SK-N-SH (cell line): ENCODE results near the gene ADTRP. TPM values are rescaled to one million over a fixed set of nuclear protein-coding genes. Genes with fewer than 3 reads are reported as not detected.

Experiments used
- CTCF ChIA-PET: fragments of 300-600, 350-600 bp; formaldehyde crosslinking; extraction: SDS; loops from one replicate; lab custom pipeline; 2021; lab: Yijun Ruan, JAX
- POLR2A ChIA-PET: fragments of 350-600 bp; sonication (Branson Sonifier 250); formaldehyde crosslinking; extraction: SDS; loops from one replicate; lab custom pipeline; 2020; ENCODE audit warnings: antibody characterized with exemption, inconsistent platforms; lab: Yijun Ruan, JAX
- DNase-seq: peaks from one replicate; pipeline ENCODE4 v3.0.0; 2012
- H2AFZ ChIP-seq: fragments of 200-600 bp; sonication (generic); 2 replicates; pipeline ENCODE4 v1.8.1; 2016; ENCODE audit warnings: antibody characterized with exemption, mild to moderate bottlenecking, low read depth
- H3F3A ChIP-seq: fragments of 200-600 bp; sonication (generic); replicated peaks from 2 replicates; pipeline ENCODE3; 2016; ENCODE audit warnings: antibody characterized with exemption, mild to moderate bottlenecking; ENCODE audit not compliant: insufficient read depth
- H3K27ac ChIP-seq, 2 experiments: fragments of 200-500 bp in 1 of 2; fragments of 200-600 bp in 1 of 2; sonication (Bioruptor generic) in 1 of 2; sonication (generic), shearing (Covaris generic) in 1 of 2; 2 replicates each; pipeline versions ENCODE4 v1.5.1 to v1.6.1; 2014 to 2016; ENCODE audit warnings: low read depth in 2 of 2, inconsistent platforms in 1 of 2, low read length in 1 of 2, mild to moderate bottlenecking in 1 of 2, mixed read lengths in 1 of 2
- H3K27me3 ChIP-seq: fragments of 200-600 bp; sonication (generic), shearing (Covaris generic); 2 replicates; pipeline ENCODE4 v1.6.1; 2016; ENCODE audit warnings: mixed run types; ENCODE audit not compliant: insufficient read depth
- H3K36me3 ChIP-seq, 2 experiments: fragments of 200-500 bp in 1 of 2; fragments of 200-600 bp in 1 of 2; sonication (Bioruptor generic) in 1 of 2; sonication (generic) in 1 of 2; replicated peaks in 1 of 2; 2 replicates each; pipeline versions ENCODE3 to v1.5.1; 2014 to 2016; ENCODE audit warnings: low read length in 1 of 2, mild to moderate bottlenecking in 1 of 2; ENCODE audit not compliant: insufficient read depth in 2 of 2, control insufficient read depth in 1 of 2
- H3K4me1 ChIP-seq, 2 experiments: fragments of 200-500 bp in 1 of 2; fragments of 200-600 bp in 1 of 2; sonication (Bioruptor generic) in 1 of 2; sonication (generic), shearing (Covaris generic) in 1 of 2; 2 replicates each; pipeline versions ENCODE4 v1.5.1 to v1.6.1; 2014 to 2016; ENCODE audit warnings: low read depth in 1 of 2, low read length in 1 of 2, mixed run types in 1 of 2; ENCODE audit not compliant: insufficient read depth in 2 of 2, control insufficient read depth in 1 of 2
- H3K4me2 ChIP-seq: fragments of 200-600 bp; sonication (generic), shearing (Covaris generic); 2 replicates; pipeline ENCODE4 v1.6.1; 2017; ENCODE audit warnings: mixed run types
- H3K4me3 ChIP-seq, 2 experiments: fragments of 200-500 bp in 1 of 2; fragments of 200-600 bp in 1 of 2; sonication (Bioruptor generic) in 1 of 2; sonication (generic), shearing (Covaris generic) in 1 of 2; 2 replicates each; pipeline versions ENCODE4 v1.5.1 to v1.8.1; 2014 to 2016; ENCODE audit warnings: low read depth in 2 of 2, inconsistent platforms in 1 of 2, low read length in 1 of 2, mild to moderate bottlenecking in 1 of 2, mixed read lengths in 1 of 2, moderate library complexity in 1 of 2
- H3K79me2 ChIP-seq: fragments of 200-600 bp; sonication (generic); 2 replicates; pipeline ENCODE4 v1.8.1; 2017; ENCODE audit warnings: mild to moderate bottlenecking; ENCODE audit not compliant: insufficient read depth
- H3K9ac ChIP-seq: fragments of 200-600 bp; sonication (generic); 2 replicates; pipeline ENCODE4 v1.6.1; 2017; ENCODE audit warnings: mixed run types
- H3K9me2 ChIP-seq: fragments of 200-600 bp; sonication (generic); 2 replicates; pipeline ENCODE4 v1.6.1; 2017; ENCODE audit warnings: mixed run types
- H3K9me3 ChIP-seq: fragments of 200-600 bp; sonication (generic); 2 replicates; pipeline ENCODE4 v1.6.1; 2017; ENCODE audit warnings: mixed run types, mild to moderate bottlenecking, moderate library complexity
- H4K20me1 ChIP-seq: fragments of 200-600 bp; sonication (generic); 2 replicates; pipeline ENCODE4 v1.6.1; 2017; ENCODE audit warnings: mild to moderate bottlenecking, mixed run types; ENCODE audit not compliant: insufficient read depth
- ELF1 ChIP-seq: IDR thresholded peaks from 2 replicates; pipeline ENCODE4 v1.4.0; 2012
- EZH2phosphoT487 ChIP-seq: fragments of 200-600 bp; sonication (generic); IDR thresholded peaks from 2 replicates; pipeline ENCODE4 v1.6.1; 2017; ENCODE audit warnings: low read depth, mixed run types, mild to moderate bottlenecking, antibody characterized with exemption, moderate library complexity, borderline replicate concordance
- FOSL2 ChIP-seq: IDR thresholded peaks from 2 replicates; pipeline ENCODE4 v1.4.0; 2012; ENCODE audit warnings: low read depth, mild to moderate bottlenecking, moderate library complexity, borderline replicate concordance
- FOXM1 ChIP-seq: IDR thresholded peaks from 2 replicates; pipeline ENCODE4 v1.4.0; 2012; ENCODE audit warnings: low read depth, mild to moderate bottlenecking
- GABPA ChIP-seq: IDR thresholded peaks from 2 replicates; pipeline ENCODE4 v1.4.0; 2012; ENCODE audit warnings: low read depth, mild to moderate bottlenecking
- GATA2 ChIP-seq: sonication (generic); formaldehyde crosslinking; IDR thresholded peaks from 2 replicates; pipeline ENCODE4 v1.5.0; 2020; ENCODE audit warnings: mild to moderate bottlenecking, missing genetic modification reagents
- MAX ChIP-seq: IDR thresholded peaks from 2 replicates; pipeline ENCODE4 v1.4.0; 2012; ENCODE audit warnings: low read depth
- MEF2A ChIP-seq: IDR thresholded peaks from 2 replicates; pipeline ENCODE4 v1.4.0; 2012; ENCODE audit warnings: low read depth, borderline replicate concordance
- MXI1 ChIP-seq: IDR thresholded peaks from 2 replicates; pipeline ENCODE4 v1.6.1; 2012; ENCODE audit warnings: mild to moderate bottlenecking, low read depth, low read length, improper control_type of control experiment
- NRF1 ChIP-seq: IDR thresholded peaks from 2 replicates; pipeline ENCODE4 v1.6.1; 2012; ENCODE audit warnings: low read depth, mild to moderate bottlenecking, low read length
- PBX3 ChIP-seq: IDR thresholded peaks from 2 replicates; pipeline ENCODE4; 2012
- POLR2AphosphoS5 ChIP-seq: IDR thresholded peaks from 2 replicates; pipeline ENCODE4 v1.6.1; 2012; ENCODE audit warnings: low read depth, low read length
- SIN3A ChIP-seq: IDR thresholded peaks from 2 replicates; pipeline ENCODE4 v1.6.1; 2012; ENCODE audit warnings: low read depth, mild to moderate bottlenecking, low read length, moderate library complexity, borderline replicate concordance
- TAF1 ChIP-seq: IDR thresholded peaks from 2 replicates; pipeline ENCODE4 v1.6.1; 2012; ENCODE audit warnings: low read depth, mild to moderate bottlenecking, low read length, moderate library complexity, borderline replicate concordance
- TCF12 ChIP-seq: IDR thresholded peaks from 2 replicates; pipeline ENCODE4 v1.4.0; 2012
- USF2 ChIP-seq: fragments of 150-350 bp; IDR thresholded peaks from 2 replicates; pipeline ENCODE4 v1.6.1; 2017; ENCODE audit warnings: antibody characterized with exemption, low read length, low read depth, borderline replicate concordance
- whole genome bisulfite sequencing: methylation state at CpG from one replicate; pipeline ENCODE4 v1.1.6; 2017; ENCODE audit warnings: low lambda C conversion rate; 5-methylcytosine and 5-hydroxymethylcytosine counted together
- polyA plus RNA-seq, 3 experiments: library from polyadenylated mRNA; depleted of rRNA; stranded (reverse); fragments of >200 nt; gene quantifications; 2 replicates each; pipeline ENCODE4 v1.2.3, GENCODE V29; 2012
- TF ChIP-seq, protein P1 (sequence below): fragments of 150-350 bp; IDR thresholded peaks from 2 replicates; pipeline ENCODE4 v1.6.1; 2016; ENCODE audit warnings: mild to moderate bottlenecking, low read depth, low read length
- TF ChIP-seq, protein P2 (sequence below): IDR thresholded peaks from 2 replicates; pipeline ENCODE4 v1.4.0; 2012; ENCODE audit warnings: low read depth, borderline replicate concordance

Gene ADTRP
- polyA plus RNA-seq, 1 of the 3 experiments (the other 2 are of a cell fraction) = 0.84 TPM

GRCh38 chr6:11711003-11711983 is 67.3 kb downstream of the ADTRP start (continued):
- no peak for TF ChIP-seq PBX3

- ChIA-PET POLR2A (no interaction called here), CTCF (interaction anchor here (1.3 kb wide), 1 partner anchor 1183 kb away, joined by 3 read pairs; no protein-coding TSS in a partner anchor)
- Histone ChIP-seq H3K9ac (no peak overlapping the region), H2AFZ (no peak overlapping the region), H3K9me3 (no peaks in the 10 kb centered on the region), H3K9me2 (no peaks in the 10 kb centered on the region), H4K20me1 (no peaks in the 10 kb centered on the region), H3K27me3 (no peaks in the 10 kb centered on the region), H3K4me2 (no peak overlapping the region), H3F3A (no peaks in the 10 kb centered on the region), H3K27ac (0 out of 4 replicates have a peak overlapping the region, but pooled peaks of 1 of the 2 experiments have one; percentile 28), H3K4me1 (peaks cover 0 to 9% of the 10 kb centered on the region in 2 experiments; a peak in 1 of 4 replicates), H3K4me3 (no peak overlapping the region), H3K36me3 (no peaks in the 10 kb centered on the region), H3K79me2 (no peaks in the 10 kb centered on the region)
- DNase-seq = peak; percentile 26
- TF ChIP-seq TAF1 (no peak), FOSL2 (no peak), NRF1 (no peak), MAX (no peak), USF2 (no peak), GATA2 (CRISPR knock-in tag) (no peak), SIN3A (no peak), GABPA (no peak), PBX3 (no peak), MXI1 (no peak), MEF2A (no peak), POLR2AphosphoS5 (no peak), FOXM1 (no peak), EZH2phosphoT487 (no peak), TCF12 (no peak), ELF1 (no peak)
- TF ChIP-seq, protein P1, sequence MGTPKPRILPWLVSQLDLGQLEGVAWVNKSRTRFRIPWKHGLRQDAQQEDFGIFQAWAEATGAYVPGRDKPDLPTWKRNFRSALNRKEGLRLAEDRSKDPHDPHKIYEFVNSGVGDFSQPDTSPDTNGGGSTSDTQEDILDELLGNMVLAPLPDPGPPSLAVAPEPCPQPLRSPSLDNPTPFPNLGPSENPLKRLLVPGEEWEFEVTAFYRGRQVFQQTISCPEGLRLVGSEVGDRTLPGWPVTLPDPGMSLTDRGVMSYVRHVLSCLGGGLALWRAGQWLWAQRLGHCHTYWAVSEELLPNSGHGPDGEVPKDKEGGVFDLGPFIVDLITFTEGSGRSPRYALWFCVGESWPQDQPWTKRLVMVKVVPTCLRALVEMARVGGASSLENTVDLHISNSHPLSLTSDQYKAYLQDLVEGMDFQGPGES = no peak
- TF ChIP-seq, protein P2, sequence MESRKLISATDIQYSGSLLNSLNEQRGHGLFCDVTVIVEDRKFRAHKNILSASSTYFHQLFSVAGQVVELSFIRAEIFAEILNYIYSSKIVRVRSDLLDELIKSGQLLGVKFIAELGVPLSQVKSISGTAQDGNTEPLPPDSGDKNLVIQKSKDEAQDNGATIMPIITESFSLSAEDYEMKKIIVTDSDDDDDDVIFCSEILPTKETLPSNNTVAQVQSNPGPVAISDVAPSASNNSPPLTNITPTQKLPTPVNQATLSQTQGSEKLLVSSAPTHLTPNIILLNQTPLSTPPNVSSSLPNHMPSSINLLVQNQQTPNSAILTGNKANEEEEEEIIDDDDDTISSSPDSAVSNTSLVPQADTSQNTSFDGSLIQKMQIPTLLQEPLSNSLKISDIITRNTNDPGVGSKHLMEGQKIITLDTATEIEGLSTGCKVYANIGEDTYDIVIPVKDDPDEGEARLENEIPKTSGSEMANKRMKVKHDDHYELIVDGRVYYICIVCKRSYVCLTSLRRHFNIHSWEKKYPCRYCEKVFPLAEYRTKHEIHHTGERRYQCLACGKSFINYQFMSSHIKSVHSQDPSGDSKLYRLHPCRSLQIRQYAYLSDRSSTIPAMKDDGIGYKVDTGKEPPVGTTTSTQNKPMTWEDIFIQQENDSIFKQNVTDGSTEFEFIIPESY = no peak
- WGBS = 76% methylated on average over 9 of the region's 9 CpGs
Observed at GRCh38 chr6:11710311-11710761, 68.3 kb downstream of the ADTRP start.
